ENCODE measurements around the gene CHST11. TPM values are rescaled to one million over a fixed set of nuclear protein-coding genes. Genes with fewer than 3 reads are reported as not detected.
A peak's percentile ranks its signal among the peaks of the same experiment; 100 is the strongest.

The CHST11 gene
- total and polyA plus RNA-seq, 9 of the 15 experiments (the other 6 are each of a cell fraction or from before 2014, with no cell fraction given): 2.3 to 38.7 (median 15.0) TPM

DNA sequence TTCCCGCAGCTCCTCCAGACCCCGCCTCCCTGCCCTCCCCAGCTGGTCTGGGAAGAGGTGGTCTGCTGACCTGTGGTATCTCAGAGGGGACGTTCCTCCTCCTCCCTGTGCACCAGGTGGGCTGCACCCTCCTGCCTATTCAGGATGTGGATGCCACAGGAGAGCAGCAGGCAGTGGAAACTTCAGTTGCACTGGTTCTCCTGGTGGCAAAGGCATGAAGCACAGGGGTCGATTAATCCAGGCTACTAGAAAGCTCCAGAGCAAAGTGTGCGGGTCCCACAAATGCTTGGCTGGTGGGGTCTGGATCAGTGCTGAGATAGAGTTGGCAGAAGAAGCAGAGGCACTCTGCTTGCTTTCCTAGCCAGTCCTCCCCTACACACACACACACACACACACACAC is 304.3 kb downstream of the CHST11 start (continued):
- no peak for TF ChIP-seq ELF2 (CRISPR knock-in tag; IDR thresholded peaks at IDR 0.05)
- no peak for TF ChIP-seq POLR2H (tag; IDR thresholded peaks at IDR 0.05; ENCODE audit: low read depth)
- TF ChIP-seq, protein P1, sequence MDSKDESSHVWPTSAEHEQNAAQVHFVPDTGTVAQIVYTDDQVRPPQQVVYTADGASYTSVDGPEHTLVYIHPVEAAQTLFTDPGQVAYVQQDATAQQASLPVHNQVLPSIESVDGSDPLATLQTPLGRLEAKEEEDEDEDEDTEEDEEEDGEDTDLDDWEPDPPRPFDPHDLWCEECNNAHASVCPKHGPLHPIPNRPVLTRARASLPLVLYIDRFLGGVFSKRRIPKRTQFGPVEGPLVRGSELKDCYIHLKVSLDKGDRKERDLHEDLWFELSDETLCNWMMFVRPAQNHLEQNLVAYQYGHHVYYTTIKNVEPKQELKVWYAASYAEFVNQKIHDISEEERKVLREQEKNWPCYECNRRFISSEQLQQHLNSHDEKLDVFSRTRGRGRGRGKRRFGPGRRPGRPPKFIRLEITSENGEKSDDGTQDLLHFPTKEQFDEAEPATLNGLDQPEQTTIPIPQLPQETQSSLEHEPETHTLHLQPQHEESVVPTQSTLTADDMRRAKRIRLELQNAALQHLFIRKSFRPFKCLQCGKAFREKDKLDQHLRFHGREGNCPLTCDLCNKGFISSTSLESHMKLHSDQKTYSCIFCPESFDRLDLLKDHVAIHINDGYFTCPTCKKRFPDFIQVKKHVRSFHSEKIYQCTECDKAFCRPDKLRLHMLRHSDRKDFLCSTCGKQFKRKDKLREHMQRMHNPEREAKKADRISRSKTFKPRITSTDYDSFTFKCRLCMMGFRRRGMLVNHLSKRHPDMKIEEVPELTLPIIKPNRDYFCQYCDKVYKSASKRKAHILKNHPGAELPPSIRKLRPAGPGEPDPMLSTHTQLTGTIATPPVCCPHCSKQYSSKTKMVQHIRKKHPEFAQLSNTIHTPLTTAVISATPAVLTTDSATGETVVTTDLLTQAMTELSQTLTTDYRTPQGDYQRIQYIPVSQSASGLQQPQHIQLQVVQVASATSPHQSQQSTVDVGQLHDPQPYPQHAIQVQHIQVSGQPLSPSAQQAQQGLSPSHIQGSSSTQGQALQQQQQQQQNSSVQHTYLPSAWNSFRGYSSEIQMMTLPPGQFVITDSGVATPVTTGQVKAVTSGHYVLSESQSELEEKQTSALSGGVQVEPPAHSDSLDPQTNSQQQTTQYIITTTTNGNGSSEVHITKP (IDR thresholded peaks at IDR 0.05; ENCODE audit: partially characterized antibody): no peak
- TF ChIP-seq MAFG (tag; conservative IDR thresholded peaks at IDR 0.05): no peak
- no peak for TF ChIP-seq YBX1 (IDR thresholded peaks at IDR 0.05)
- TF ChIP-seq PTBP1 (IDR thresholded peaks at IDR 0.05; ENCODE audit: low read depth, low read length): no peak
- no peak for TF ChIP-seq MYNN (IDR thresholded peaks at IDR 0.05)
- TF ChIP-seq MYNN (CRISPR knock-in tag; IDR thresholded peaks at IDR 0.05): no peak

DNA sequence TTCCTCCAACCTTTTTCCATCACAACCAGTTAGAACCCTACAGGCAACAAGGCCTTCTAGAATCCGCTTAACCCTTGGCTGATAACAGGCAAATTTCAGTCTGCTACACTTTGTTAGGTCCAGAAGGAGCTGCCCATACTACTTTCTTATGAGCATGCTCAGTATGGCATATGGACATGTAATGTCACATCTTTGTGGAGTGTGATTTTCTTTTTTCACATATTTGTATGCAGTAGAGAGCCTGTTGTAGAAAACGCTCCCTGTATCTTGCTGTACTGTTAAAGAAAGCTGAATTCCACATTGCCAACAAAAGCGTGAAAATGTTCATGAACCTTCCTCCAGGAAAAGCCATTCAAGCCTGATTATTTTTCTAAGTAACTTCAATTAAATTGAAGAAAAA is 304.9 kb downstream of the CHST11 start:
- in situ Hi-C loops (cut with MboI) (no loop called here), intact Hi-C loops (cut with micrococcal nuclease) (no loop called here)
- no peaks in the 10 kb centered on the region for H3K27me3 ChIP-seq (ENCODE audit: control insufficient read depth in 2 of 2, insufficient read depth in 2 of 2, low read length in 2 of 2)
- ATAC-seq: no peak
- H3K4me1 ChIP-seq (replicated peaks in 1 of 2; ENCODE audit: control insufficient read depth in 2 of 2, insufficient read depth in 2 of 2, low read length in 2 of 2): peaks cover 3 to 10% of the 10 kb centered on the region in 2 experiments; a peak in 1 of 5 replicates
- no peaks in the 10 kb centered on the region for H3K79me2 ChIP-seq (ENCODE audit: control insufficient read depth, insufficient read depth, low read length)
- FAIRE-seq: no peak
- no peak for DNase-seq (ENCODE audit: extremely low read depth in 1 of 4, low spot score in 3 of 4)
- WGBS (ENCODE audit: insufficient coverage, low coverage, missing lambda C conversion rate): 73% methylated on average over 3 of the region's 3 CpGs
- POLR2A ChIA-PET: no interaction called here
- H3K9me3 ChIP-seq (replicated peaks; ENCODE audit: control insufficient read depth, insufficient read depth, low read depth, low read length): no peaks in the 10 kb centered on the region
- BruUV-seq (replicated peaks): TSS peak; percentile 27
- H3K9me1 ChIP-seq (ENCODE audit: control insufficient read depth, insufficient read depth, low read length): no peaks in the 10 kb centered on the region
- H3K27ac ChIP-seq (ENCODE audit: extremely low read depth, low read depth, low read length): no peak overlapping the region
- peaks cover 21% of the 10 kb centered on the region; the same call in 2 of the 3 replicates for H3K36me3 ChIP-seq (ENCODE audit: control insufficient read depth, insufficient read depth, low read length)
- H3K9ac ChIP-seq (ENCODE audit: insufficient read depth in 1 of 2, low read depth in 2 of 2, low read length in 2 of 2): no peak overlapping the region
- CTCF ChIA-PET (ENCODE audit: low intra/inter-chr PET ratio): interaction anchor here (0.7 kb wide), 1 partner anchor 125 kb away, joined by 3 read pairs; no protein-coding TSS in a partner anchor
- H3K4me2 ChIP-seq (ENCODE audit: insufficient read depth, low read length): no peak overlapping the region
- no peak overlapping the region for H3K4me3 ChIP-seq
- no peak overlapping the region for H2AFZ ChIP-seq (ENCODE audit: low read depth, low read length)
- H4K20me1 ChIP-seq (replicated peaks; ENCODE audit: control insufficient read depth, insufficient read depth, low read length): no peaks in the 10 kb centered on the region
- no peak for TF ChIP-seq NONO (IDR thresholded peaks at IDR 0.05; ENCODE audit: low read depth in 2 of 2, low read length in 1 of 2)
- TF ChIP-seq, protein P2, sequence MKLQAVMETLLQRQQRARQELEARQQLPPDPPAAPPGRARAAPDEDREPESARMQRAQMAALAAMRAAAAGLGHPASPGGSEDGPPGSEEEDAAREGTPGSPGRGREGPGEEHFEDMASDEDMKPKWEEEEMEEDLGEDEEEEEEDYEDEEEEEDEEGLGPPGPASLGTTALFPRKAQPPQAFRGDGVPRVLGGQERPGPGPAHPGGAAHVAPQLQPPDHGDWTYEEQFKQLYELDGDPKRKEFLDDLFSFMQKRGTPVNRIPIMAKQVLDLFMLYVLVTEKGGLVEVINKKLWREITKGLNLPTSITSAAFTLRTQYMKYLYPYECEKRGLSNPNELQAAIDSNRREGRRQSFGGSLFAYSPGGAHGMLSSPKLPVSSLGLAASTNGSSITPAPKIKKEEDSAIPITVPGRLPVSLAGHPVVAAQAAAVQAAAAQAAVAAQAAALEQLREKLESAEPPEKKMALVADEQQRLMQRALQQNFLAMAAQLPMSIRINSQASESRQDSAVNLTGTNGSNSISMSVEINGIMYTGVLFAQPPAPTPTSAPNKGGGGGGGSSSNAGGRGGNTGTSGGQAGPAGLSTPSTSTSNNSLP (IDR thresholded peaks at IDR 0.05; ENCODE audit: borderline replicate concordance, low read depth, low read length): no peak
- TF ChIP-seq, protein P3, sequence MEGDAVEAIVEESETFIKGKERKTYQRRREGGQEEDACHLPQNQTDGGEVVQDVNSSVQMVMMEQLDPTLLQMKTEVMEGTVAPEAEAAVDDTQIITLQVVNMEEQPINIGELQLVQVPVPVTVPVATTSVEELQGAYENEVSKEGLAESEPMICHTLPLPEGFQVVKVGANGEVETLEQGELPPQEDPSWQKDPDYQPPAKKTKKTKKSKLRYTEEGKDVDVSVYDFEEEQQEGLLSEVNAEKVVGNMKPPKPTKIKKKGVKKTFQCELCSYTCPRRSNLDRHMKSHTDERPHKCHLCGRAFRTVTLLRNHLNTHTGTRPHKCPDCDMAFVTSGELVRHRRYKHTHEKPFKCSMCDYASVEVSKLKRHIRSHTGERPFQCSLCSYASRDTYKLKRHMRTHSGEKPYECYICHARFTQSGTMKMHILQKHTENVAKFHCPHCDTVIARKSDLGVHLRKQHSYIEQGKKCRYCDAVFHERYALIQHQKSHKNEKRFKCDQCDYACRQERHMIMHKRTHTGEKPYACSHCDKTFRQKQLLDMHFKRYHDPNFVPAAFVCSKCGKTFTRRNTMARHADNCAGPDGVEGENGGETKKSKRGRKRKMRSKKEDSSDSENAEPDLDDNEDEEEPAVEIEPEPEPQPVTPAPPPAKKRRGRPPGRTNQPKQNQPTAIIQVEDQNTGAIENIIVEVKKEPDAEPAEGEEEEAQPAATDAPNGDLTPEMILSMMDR (IDR thresholded peaks at IDR 0.05 in 2 of 3, conservative IDR thresholded peaks at IDR 0.05 in 1 of 3; ENCODE audit: insufficient read depth in 2 of 3, low read depth in 1 of 3, low read length in 3 of 3): no peak
